ENCODE measurements around the gene KCNIP2. TPM values are rescaled to one million over a fixed set of nuclear protein-coding genes. Genes with fewer than 3 reads are reported as not detected.
A peak's percentile ranks its signal among the peaks of the same experiment; 100 is the strongest.

The KCNIP2 gene
- total RNA-seq, 4 donors from 2014 or later = 0.32 to 1.7 (median 0.54) TPM

GRCh38 chr10:101818119-101818871, 25.3 kb downstream of the KCNIP2 start, which contains the start of gene OGA:
TSS of gene OGA (minus strand) at chr10:101818444. CDS start at chr10:101818022, 422 bp downstream.
- TF ChIP-seq POLR2AphosphoS5 (IDR thresholded peaks at IDR 0.05) (peak; percentile 99 to 100), EP300 (IDR thresholded peaks at IDR 0.05) (no peak), POLR2A (IDR thresholded peaks at IDR 0.05; ENCODE audit: low read depth) (peak; percentile 99)
- TF ChIP-seq, protein P1, sequence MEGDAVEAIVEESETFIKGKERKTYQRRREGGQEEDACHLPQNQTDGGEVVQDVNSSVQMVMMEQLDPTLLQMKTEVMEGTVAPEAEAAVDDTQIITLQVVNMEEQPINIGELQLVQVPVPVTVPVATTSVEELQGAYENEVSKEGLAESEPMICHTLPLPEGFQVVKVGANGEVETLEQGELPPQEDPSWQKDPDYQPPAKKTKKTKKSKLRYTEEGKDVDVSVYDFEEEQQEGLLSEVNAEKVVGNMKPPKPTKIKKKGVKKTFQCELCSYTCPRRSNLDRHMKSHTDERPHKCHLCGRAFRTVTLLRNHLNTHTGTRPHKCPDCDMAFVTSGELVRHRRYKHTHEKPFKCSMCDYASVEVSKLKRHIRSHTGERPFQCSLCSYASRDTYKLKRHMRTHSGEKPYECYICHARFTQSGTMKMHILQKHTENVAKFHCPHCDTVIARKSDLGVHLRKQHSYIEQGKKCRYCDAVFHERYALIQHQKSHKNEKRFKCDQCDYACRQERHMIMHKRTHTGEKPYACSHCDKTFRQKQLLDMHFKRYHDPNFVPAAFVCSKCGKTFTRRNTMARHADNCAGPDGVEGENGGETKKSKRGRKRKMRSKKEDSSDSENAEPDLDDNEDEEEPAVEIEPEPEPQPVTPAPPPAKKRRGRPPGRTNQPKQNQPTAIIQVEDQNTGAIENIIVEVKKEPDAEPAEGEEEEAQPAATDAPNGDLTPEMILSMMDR (IDR thresholded peaks at IDR 0.05) = peak in 1 of 3 experiments; percentile 32
- under 1% methylated on average over 35 of the region's 47 CpGs for WGBS
- intact Hi-C loops (cut with DNase I) = loop anchor here (5.0 kb wide), 2 partner anchors 36 to 334 kb away; partner anchors contain the start of genes NOLC1 and NPM3
- Histone ChIP-seq H3K4me3 (peak within 1 kb of the TSS; percentile 73 to 99 (median 94)), H3K9me3 (no peaks in the 10 kb centered on the region), H3K4me1 (peaks cover 31 to 46% (median 41%) of the 10 kb centered on the region in 4 donors), H3K27me3 (no peaks in the 10 kb centered on the region), H3K36me3 (no peaks in the 10 kb centered on the region), H3K27ac (replicated peaks in 1 of 4) (peak within 1 kb of the TSS; percentile 88 to 98 (median 96))
- DNase-seq (ENCODE audit: extremely low spot score) = peak; percentile 99

DNA sequence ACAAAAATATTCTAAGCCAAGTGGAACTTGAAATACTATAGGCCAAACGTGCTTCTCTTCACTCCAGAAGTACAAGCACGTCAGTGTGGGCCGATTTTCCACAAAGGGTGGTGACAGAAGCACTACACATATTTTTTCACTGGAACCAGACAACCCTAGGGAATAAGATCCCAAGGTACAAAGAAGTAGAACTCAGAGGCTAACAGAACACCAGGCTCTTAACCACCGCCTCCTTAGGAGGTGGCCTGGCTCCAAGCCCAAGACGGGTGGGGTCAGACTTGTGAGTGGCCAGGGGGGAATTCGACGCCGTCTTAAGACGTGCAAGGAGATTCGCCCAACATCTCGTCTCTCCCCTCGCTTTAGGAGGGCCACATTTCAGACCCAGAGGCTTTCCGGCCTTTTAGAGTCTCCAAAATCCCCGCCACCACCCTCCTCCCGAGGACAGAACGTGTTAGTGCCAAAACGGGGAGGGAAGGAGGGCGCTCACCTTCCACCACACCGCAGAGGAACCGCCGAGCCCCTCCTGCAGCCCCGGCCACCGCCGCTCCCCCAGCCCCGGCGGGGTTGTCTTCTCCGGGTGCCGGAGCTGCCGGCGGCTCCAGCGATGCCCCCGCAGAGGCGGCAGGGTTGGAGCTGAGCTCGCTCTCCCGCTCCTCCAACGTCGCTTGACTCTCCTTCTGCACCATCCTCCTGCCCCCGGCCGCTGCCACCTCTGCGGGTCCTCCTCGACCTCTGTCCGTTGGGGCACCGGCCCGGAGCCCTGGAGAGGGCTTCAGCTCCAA, 26.1 kb downstream of the KCNIP2 start:
- Histone ChIP-seq H3K4me1 (peaks cover 39 to 54% (median 48%) of the 10 kb centered on the region in 4 donors), H3K4me3 (peak overlapping the region; percentile 73 to 99 (median 94)), H3K27ac (replicated peaks in 1 of 4) (peak overlapping the region; percentile 88 to 98 (median 96)), H3K27me3 (no peaks in the 10 kb centered on the region), H3K9me3 (no peaks in the 10 kb centered on the region), H3K36me3 (peaks cover 0 to 6% (median under 1%) of the 10 kb centered on the region in 4 donors)
- intact Hi-C loops (cut with DNase I) = loop anchor here (5.0 kb wide), 2 partner anchors 35 to 335 kb away; partner anchors contain the start of genes NOLC1 and NPM3
- 0% methylated on average over 19 of the region's 44 CpGs for WGBS
- peak; percentile 97 for DNase-seq (ENCODE audit: extremely low spot score)
- TF ChIP-seq POLR2AphosphoS5 (IDR thresholded peaks at IDR 0.05) (peak; percentile 81 to 92), EP300 (IDR thresholded peaks at IDR 0.05) (no peak), POLR2A (IDR thresholded peaks at IDR 0.05; ENCODE audit: low read depth) (peak; percentile 13)
- TF ChIP-seq, protein P1 (IDR thresholded peaks at IDR 0.05) = no peak

- no peaks in the 10 kb centered on the region for H3K9me3 ChIP-seq
- TF ChIP-seq POLR2A (IDR thresholded peaks at IDR 0.05; ENCODE audit: low read depth) = no peak
- H3K4me1 ChIP-seq = peaks cover 44 to 60% (median 54%) of the 10 kb centered on the region in 4 donors
- peaks cover 5 to 12% (median 7%) of the 10 kb centered on the region in 4 donors for H3K36me3 ChIP-seq
- H3K4me3 ChIP-seq = peak overlapping the region; percentile 73 to 99 (median 94)
- no peaks in the 10 kb centered on the region for H3K27me3 ChIP-seq
- DNase-seq (ENCODE audit: extremely low spot score) = no peak
- WGBS = 1% methylated on average over 14 of the region's 14 CpGs
- intact Hi-C loops (cut with DNase I) = loop anchor here (5.0 kb wide), 2 partner anchors 35 to 335 kb away; partner anchors contain the start of genes NOLC1 and NPM3
- peak overlapping the region; percentile 88 to 98 (median 96) for H3K27ac ChIP-seq (replicated peaks in 1 of 4)
Observed at GRCh38 chr10:101816913-101817336, 26.7 kb downstream of the KCNIP2 start.

DNA sequence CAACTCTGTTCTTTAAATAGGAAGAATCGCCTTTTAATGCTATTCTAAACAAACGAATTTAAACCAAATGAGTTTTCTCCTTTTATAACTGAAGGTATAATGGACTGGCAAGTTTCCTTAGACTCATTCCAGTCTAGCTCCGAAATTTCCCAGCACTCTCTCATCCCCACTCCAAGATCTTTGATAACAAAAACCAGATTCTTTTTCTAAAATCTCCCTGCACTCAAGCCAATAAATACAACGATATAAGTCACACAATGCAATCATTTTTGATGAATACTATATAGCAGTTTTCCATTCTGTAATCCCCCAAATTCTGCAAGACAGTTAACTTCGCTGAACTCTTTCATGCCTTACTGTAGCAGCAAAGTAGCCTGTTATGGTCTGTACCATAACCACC, 27.2 kb downstream of the KCNIP2 start:
- peak overlapping the region; percentile 73 to 99 (median 94) for H3K4me3 ChIP-seq
- TF ChIP-seq EP300 (IDR thresholded peaks at IDR 0.05) (no peak), POLR2A (IDR thresholded peaks at IDR 0.05; ENCODE audit: low read depth) (no peak), POLR2AphosphoS5 (IDR thresholded peaks at IDR 0.05) (no peak)
- TF ChIP-seq, protein P1 (IDR thresholded peaks at IDR 0.05) = no peak
- H3K27me3 ChIP-seq = no peaks in the 10 kb centered on the region
- peak overlapping the region; percentile 88 to 98 (median 96) for H3K27ac ChIP-seq (replicated peaks in 1 of 4)
- intact Hi-C loops (cut with DNase I) = loop anchor here (5.0 kb wide), 2 partner anchors 34 to 336 kb away; partner anchors contain the start of genes NOLC1 and NPM3
- peaks cover 49 to 64% (median 58%) of the 10 kb centered on the region in 4 donors for H3K4me1 ChIP-seq
- peaks cover 5 to 17% (median 11%) of the 10 kb centered on the region in 4 donors for H3K36me3 ChIP-seq
- no peaks in the 10 kb centered on the region for H3K9me3 ChIP-seq
- no peak for DNase-seq (ENCODE audit: extremely low spot score)
- 2% methylated on average over 5 of the region's 5 CpGs for WGBS

Measured in esophagus muscularis mucosa (tissue), 4 donors.